B cell (primary cell): ENCODE results near the gene CMC2. TPM values are rescaled to one million over a fixed set of nuclear protein-coding genes. Genes with fewer than 3 reads are reported as not detected.

ENCODE experiments used
- ATAC-seq: fragments of 200-7000 bp; cut with Tn5 transposase; one replicate; pipeline ENCODE4 v1.10.0; 2021; ENCODE audit warnings: low read depth, mild to moderate bottlenecking, moderate number of reproducible peaks, moderate library complexity
- CTCF ChIA-PET: fragments of 350-600 bp; sonication (Branson Sonifier 250); formaldehyde crosslinking; loops from one replicate; lab custom pipeline; 2021; ENCODE audit warnings: antibody characterized with exemption, inconsistent platforms; lab: Charles Lee
- POLR2A ChIA-PET: fragments of 350-600 bp; sonication (Branson Sonifier 250); formaldehyde crosslinking; loops from one replicate; lab custom pipeline; 2021; ENCODE audit warnings: antibody characterized with exemption; lab: Charles Lee
- DNase-seq: peaks from one replicate; pipeline ENCODE4 v3.0.0; 2013
- H2AFZ ChIP-seq: 2 replicates; pipeline ENCODE4 v1.6.1; 2012; ENCODE audit warnings: mild to moderate bottlenecking, low read depth, low read length; ENCODE audit not compliant: insufficient read depth, poor library complexity, severe bottlenecking
- H3K27ac ChIP-seq, 2 donors: 1 replicate in 1 of 2; 2 replicates in 1 of 2; pipeline ENCODE4 v1.5.1; 2012 to 2013; ENCODE audit warnings: low read length in 2 of 2, mild to moderate bottlenecking in 2 of 2, moderate library complexity in 1 of 2
- H3K27me3 ChIP-seq, 4 experiments: fragments of 200-600 bp in 1 of 4; sonication (generic) in 1 of 4; replicated peaks in 1 of 4; 1 replicate in 2 of 4; 2 replicates in 2 of 4; pipeline versions ENCODE4 v1.6.1 to v1.7.0; 2013 to 2016; ENCODE audit warnings: low read length in 3 of 4, mild to moderate bottlenecking in 2 of 4, mixed read lengths in 1 of 4, moderate library complexity in 1 of 4; ENCODE audit not compliant: insufficient read depth in 4 of 4, control insufficient read depth in 3 of 4; ENCODE audit errors: control extremely low read depth in 1 of 4
- H3K36me3 ChIP-seq, 2 experiments: replicated peaks in 1 of 2; 1 replicate in 1 of 2; 2 replicates in 1 of 2; pipeline versions ENCODE4 v1.6.1 to v1.7.1; 2013; ENCODE audit warnings: low read length in 1 of 2; ENCODE audit not compliant: insufficient read depth in 2 of 2, control insufficient read depth in 1 of 2; ENCODE audit errors: control extremely low read depth in 1 of 2, extremely low read depth in 1 of 2
- H3K4me1 ChIP-seq, 2 donors: fragments of 200-600 bp in 1 of 2; sonication (generic) in 1 of 2; 1 replicate in 1 of 2; 2 replicates in 1 of 2; pipeline versions ENCODE4 v1.5.1 to v1.6.1; 2013 to 2017; ENCODE audit warnings: low read length in 2 of 2; ENCODE audit not compliant: control insufficient read depth in 2 of 2, insufficient read depth in 2 of 2
- H3K4me2 ChIP-seq: replicated peaks from 2 replicates; pipeline ENCODE3; 2012; ENCODE audit warnings: mild to moderate bottlenecking, low read depth, low read length; ENCODE audit not compliant: poor library complexity, severe bottlenecking
- H3K4me3 ChIP-seq, 5 experiments: fragments of 200-600 bp in 1 of 5; sonication (generic) in 1 of 5; 1 replicate in 3 of 5; 2 replicates in 2 of 5; pipeline versions ENCODE4 v1.5.1 to v1.7.0; 2011 to 2016; ENCODE audit warnings: low read length in 4 of 5, mild to moderate bottlenecking in 4 of 5, low read depth in 2 of 5, control low read depth in 1 of 5, moderate library complexity in 1 of 5; ENCODE audit not compliant: insufficient read depth in 1 of 5; ENCODE audit errors: control extremely low read depth in 1 of 5, extremely low read depth in 1 of 5
- H3K79me2 ChIP-seq: fragments of 200-600 bp; sonication (generic); one replicate; pipeline ENCODE4 v1.6.0; 2016; ENCODE audit warnings: low read length; ENCODE audit not compliant: control insufficient read depth, insufficient read depth
- H3K9ac ChIP-seq: fragments of 200-600 bp; sonication (generic); 2 replicates; pipeline ENCODE4 v1.6.1; 2017; ENCODE audit warnings: mild to moderate bottlenecking, low read length, moderate library complexity
- H3K9me3 ChIP-seq, 3 donors: one replicate each; pipeline versions ENCODE4 v1.6.1 to v1.7.1; 2013; ENCODE audit warnings: low read length in 2 of 3; ENCODE audit not compliant: control insufficient read depth in 2 of 3, insufficient read depth in 1 of 3; ENCODE audit errors: control extremely low read depth in 1 of 3
- H4K20me1 ChIP-seq: 2 replicates; pipeline ENCODE4 v1.6.0; 2012; ENCODE audit warnings: mild to moderate bottlenecking, low read length; ENCODE audit not compliant: insufficient read depth, control insufficient read depth, poor library complexity, severe bottlenecking
- H3K27ac Mint-ChIP-seq: one replicate; pipeline ENCODE4 v1.8.0; 2021; ENCODE audit warnings: mixed read lengths
- H3K27me3 Mint-ChIP-seq: one replicate; pipeline ENCODE4 v1.8.0; 2021; ENCODE audit warnings: mixed read lengths
- H3K4me1 Mint-ChIP-seq: one replicate; pipeline ENCODE4 v1.8.0; 2021; ENCODE audit warnings: mixed read lengths
- H3K4me3 Mint-ChIP-seq: one replicate; pipeline ENCODE4 v1.8.0; 2021; ENCODE audit warnings: mixed read lengths
- H3K9me3 Mint-ChIP-seq: one replicate; pipeline ENCODE4 v1.8.0; 2022; ENCODE audit warnings: mixed read lengths; ENCODE audit not compliant: insufficient read depth
- CTCF ChIP-seq: fragments of 200-600 bp; IDR thresholded peaks from one replicate; pipeline ENCODE4 v1.8.0; 2022; ENCODE audit warnings: antibody characterized with exemption, mild to moderate bottlenecking
- EZH2 ChIP-seq: IDR thresholded peaks from 2 replicates; pipeline ENCODE4 v1.6.1; 2012; ENCODE audit warnings: borderline replicate concordance, low read depth, mild to moderate bottlenecking, moderate library complexity, low read length; ENCODE audit not compliant: insufficient read depth, poor library complexity, severe bottlenecking
- WGBS: methylation state at CpG from one replicate; pipeline ENCODE4 v1.1.5; 2013; ENCODE audit warnings: missing lambda C conversion rate; ENCODE audit not compliant: insufficient coverage; 5-methylcytosine and 5-hydroxymethylcytosine counted together
- intact Hi-C: fragments of 100-400 bp; cut with micrococcal nuclease; formaldehyde crosslinking; loops from one replicate; pipeline ENCODE4 v1.10.0; 2022
- polyA plus RNA-seq: library from polyadenylated mRNA; depleted of rRNA; stranded (reverse); fragments of >200 nt; gene quantifications from 2 replicates; pipeline ENCODE4 v1.2.3, GENCODE V29; 2012
- total RNA-seq, 2 donors: library from RNA; stranded (reverse); fragments of 120-200 nt in 1 of 2; gene quantifications; 1 replicate in 1 of 2; 2 replicates in 1 of 2; pipeline versions ENCODE4 v1.2.3 to v1.2.4, GENCODE V29; 2013 to 2022

The CMC2 gene
- total and polyA plus RNA-seq, 2 donors (not counting 1 experiment from before 2014, with no cell fraction given), result 21.4 to 40.8 TPM

- Histone ChIP-seq H3K36me3 (peaks cover 0 to 5% of the 10 kb centered on the region in 2 experiments), H3K4me3 (no peak overlapping the region), H3K27ac (no peak overlapping the region), H3K4me1 (no peaks in the 10 kb centered on the region), H3K4me2 (no peak overlapping the region), H4K20me1 (no peaks in the 10 kb centered on the region), H2AFZ (no peak overlapping the region), H3K9me3 (no peaks in the 10 kb centered on the region), H3K79me2 (no peaks in the 10 kb centered on the region), H3K27me3 (no peaks in the 10 kb centered on the region), H3K9ac (no peak overlapping the region)
- no peak for TF ChIP-seq EZH2
- TF ChIP-seq CTCF, result no peak
- Mint-ChIP-seq H3K4me1 (no peaks in the 10 kb centered on the region), H3K4me3 (no peak overlapping the region), H3K27ac (no peak overlapping the region), H3K27me3 (no peaks in the 10 kb centered on the region), H3K9me3 (no peaks in the 10 kb centered on the region)
- intact Hi-C loops, result no loop called here
- ChIA-PET CTCF (no interaction called here), POLR2A (no interaction called here)
- DNase-seq (no peak), ATAC-seq (no peak)
- 100% methylated on average over 3 of the region's 4 CpGs for WGBS
These were observed 38.1 kb downstream of the CMC2 start for GRCh38 chr16:80968386-80969113.

GRCh38 chr16:80966617-80967016 is 40.1 kb downstream of the CMC2 start:
- H3K4me3 Mint-ChIP-seq, result no peak overlapping the region
- no peaks in the 10 kb centered on the region for H3K27me3 Mint-ChIP-seq
- H3K9me3 Mint-ChIP-seq, result peaks cover 2% of the 10 kb centered on the region
- DNase-seq, result no peak
- Histone ChIP-seq H3K36me3 (peaks cover 0 to 5% of the 10 kb centered on the region in 2 experiments), H3K79me2 (no peaks in the 10 kb centered on the region), H3K4me2 (no peak overlapping the region), H3K27ac (no peak overlapping the region), H3K9me3 (peaks cover 0 to 3% (median 0%) of the 10 kb centered on the region in 3 donors), H3K4me1 (no peaks in the 10 kb centered on the region), H3K4me3 (no peak overlapping the region), H2AFZ (no peak overlapping the region), H3K9ac (no peak overlapping the region), H4K20me1 (no peaks in the 10 kb centered on the region), H3K27me3 (no peaks in the 10 kb centered on the region)
- H3K4me1 Mint-ChIP-seq, result no peaks in the 10 kb centered on the region
- intact Hi-C loops, result no loop called here
- CTCF ChIA-PET, result no interaction called here
- WGBS, result no CpG with 5 or more reads among the region's 4 CpGs
- ATAC-seq, result no peak
- TF ChIP-seq EZH2 (no peak), CTCF (no peak)
- POLR2A ChIA-PET, result interaction anchor here (0.6 kb wide), 1 partner anchor 127 kb away, joined by 7 read pairs; no protein-coding TSS in a partner anchor
- H3K27ac Mint-ChIP-seq, result no peak overlapping the region
